HG02943 (cell line): ENCODE results near the gene MSL1.

Source experiments
- ATAC-seq: cut with Tn5 transposase; IDR thresholded peaks from one replicate; pipeline ENCODE4 v1.9.1; 2021; ENCODE audit warnings: mild to moderate bottlenecking, low read depth, moderate library complexity; ENCODE audit not compliant: unreplicated experiment

The MSL1 gene

DNA sequence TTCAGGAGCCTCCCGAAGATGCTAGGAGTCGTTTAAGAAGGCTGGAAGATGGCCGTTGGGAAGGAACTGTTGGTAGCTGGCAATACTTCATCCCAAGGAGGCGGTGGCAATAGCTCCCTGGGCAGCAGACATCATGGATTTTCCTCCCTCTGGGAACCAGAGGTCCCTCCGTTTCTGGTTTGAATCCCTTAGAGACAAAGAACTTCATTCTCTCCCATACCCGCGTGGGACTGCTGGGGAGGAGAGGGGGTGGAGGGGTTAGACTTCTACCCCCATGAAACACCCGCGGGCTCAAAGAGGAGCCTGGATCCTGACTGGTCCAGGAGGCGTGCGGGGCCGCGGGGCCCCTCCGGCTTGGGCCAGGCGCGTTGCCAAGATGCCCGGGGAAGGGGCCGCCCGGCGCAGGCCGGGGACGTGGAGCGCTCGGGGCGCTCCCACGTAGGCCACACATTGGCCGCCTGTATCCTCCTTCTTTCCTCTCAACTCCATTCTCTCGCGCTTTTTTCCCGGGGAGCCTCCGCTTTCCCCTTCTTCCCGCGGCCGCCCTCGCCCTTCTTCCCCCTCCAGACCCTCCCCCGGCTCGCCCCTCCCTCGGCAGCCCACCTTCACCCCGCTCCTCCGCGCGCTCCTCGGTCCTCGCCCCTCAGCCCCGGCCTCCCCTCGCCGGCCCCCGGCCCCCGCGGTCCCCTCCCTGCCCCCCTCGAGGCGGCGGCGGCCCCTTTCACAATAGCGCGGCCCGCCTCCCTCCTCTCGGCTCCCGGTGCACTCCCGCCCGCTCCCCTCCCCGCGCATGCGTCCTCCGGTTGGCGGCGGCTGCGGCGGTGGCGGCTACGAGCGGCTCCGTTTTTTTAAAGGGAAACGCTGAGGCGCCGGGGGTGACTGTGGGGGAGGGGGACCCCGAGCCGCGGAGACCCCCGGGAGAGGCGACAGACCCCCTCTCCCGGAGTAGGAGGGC is at the start of gene MSL1:
Gene MSL1, plus strand, starts transcription at position 791 of the 955 bp plus-strand sequence. CDS start 642 bp downstream, outside the sequence.
- no peak for ATAC-seq

DNA sequence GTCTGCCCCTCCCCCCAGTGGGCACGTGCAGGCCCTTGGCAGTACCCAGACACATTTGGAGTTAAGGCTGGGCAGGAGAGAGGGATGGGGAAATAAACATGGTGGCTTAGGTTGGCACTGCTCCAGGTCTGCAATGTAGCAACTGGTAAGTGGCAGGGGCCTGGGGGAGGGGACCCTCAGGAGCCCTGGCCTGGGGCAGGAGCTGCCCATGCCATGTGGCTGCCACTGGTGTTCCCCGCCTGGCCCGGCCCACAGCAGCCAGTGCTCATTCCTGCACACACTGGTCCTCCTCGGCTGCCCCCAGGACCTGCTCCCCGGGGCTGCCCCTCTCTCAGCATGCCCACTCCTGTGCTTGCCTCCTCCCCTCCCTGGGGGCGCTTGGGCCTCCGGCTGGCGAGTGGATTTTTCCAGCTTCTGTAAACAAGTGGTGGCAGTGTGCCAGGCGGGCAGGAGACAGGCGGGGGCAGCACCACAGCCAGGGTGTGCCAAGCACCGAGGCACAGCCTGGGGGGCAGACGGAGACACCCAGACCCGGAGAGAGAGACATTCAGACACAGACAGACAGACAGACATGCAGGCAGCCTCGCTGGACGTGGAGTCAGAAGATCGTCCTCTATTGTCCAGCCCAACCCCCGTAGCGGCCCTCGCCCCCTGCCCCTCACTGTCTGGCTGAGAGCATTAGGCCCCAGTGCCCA is 49.6 kb upstream of the MSL1 start:
- ATAC-seq, result no peak

DNA sequence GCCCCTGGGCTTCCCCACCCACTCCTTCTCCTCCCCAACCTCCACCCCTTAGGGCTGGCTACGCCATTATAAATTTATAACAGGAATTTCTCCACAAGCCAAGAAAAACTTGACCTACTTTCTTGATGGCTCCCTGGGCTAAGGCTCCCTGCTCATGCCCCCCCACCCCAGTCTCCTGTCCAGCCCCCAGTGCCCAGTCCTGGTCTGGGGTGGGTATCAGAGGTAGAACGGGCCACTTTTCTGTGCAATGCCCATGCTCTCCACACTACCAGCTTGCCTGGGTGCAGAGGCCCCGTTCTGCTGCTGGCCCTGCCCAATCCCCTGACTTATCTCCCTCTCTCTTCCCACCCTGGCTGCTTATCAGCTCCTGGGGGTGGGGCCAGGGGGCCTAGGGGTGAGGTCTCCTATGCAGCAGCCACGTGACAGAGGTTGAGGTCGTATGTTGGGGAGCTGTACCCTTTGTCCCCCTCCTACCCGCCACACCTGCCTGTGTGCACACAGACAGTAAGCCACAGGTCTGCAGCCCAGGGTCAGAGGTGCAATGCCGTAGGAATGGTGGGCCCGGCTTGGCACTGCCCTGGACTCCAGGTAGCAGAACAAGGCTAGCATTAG is 48.9 kb upstream of the MSL1 start:
- no peak for ATAC-seq

GRCh38 chr17:40073454-40074174 is 48.2 kb upstream of the MSL1 start:
- ATAC-seq, result no peak

GRCh38 chr17:40074175-40074512 is 47.6 kb upstream of the MSL1 start:
- no peak for ATAC-seq

DNA sequence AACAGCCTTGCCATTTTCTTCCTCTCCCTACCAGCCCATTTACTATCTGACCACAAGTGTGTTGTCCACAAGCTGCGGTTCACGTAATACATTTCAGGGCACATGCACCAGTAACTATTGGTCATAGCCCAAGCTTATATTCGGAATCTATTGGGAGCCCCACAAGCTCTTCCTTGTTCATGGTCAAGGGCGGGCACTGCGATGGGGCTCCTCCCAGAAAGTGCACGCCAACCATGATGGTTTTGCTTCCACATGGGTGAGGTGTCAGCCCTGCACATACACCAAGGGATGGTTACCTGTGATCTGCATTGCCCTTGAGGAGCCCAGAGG is 46.9 kb upstream of the MSL1 start:
- no peak for ATAC-seq

- ATAC-seq, result no peak
These were observed 46.4 kb upstream of the MSL1 start for GRCh38 chr17:40075201-40075941.

- ATAC-seq, result no peak
These were observed 45.8 kb upstream of the MSL1 start for GRCh38 chr17:40075942-40076498.

DNA sequence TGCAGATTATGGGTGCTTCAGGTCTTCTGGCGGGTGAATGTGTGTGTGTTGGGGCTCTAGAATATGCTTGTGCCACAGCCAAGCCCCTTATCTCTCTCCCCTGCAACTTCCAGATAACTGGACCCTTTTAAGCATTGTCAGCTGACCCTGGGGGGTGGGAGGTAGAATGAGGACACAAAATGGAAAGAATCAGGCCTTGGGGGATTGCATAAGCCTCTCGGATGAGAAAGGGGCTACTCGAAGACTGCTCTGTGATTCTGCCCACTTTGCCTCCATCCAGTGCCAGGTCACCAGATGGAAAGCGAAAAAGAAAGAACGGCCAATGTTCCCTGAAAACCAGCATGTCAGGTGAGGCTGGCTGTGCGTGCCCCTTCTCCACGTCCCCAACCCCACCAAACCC is 45.2 kb upstream of the MSL1 start:
- ATAC-seq, result no peak

DNA sequence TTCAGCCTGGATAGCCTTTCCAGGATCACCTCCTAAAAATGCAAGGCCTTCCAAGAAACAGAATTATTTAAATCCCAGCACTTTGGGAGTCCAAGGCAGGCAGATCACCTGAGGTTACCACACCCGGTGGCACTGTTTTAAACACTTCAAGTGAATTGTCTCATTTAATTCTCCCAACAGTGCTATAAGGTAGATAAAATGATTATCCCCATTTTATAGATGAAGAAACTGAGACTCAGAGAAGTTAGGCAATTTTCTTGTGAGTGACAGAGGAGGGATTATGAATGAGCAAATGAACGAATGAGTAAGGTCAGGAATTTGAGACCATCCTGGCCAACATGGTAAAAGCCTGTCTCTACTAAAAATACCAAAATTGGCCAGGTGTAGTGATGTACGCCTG is 42.2 kb upstream of the MSL1 start:
- ATAC-seq, result no peak

DNA sequence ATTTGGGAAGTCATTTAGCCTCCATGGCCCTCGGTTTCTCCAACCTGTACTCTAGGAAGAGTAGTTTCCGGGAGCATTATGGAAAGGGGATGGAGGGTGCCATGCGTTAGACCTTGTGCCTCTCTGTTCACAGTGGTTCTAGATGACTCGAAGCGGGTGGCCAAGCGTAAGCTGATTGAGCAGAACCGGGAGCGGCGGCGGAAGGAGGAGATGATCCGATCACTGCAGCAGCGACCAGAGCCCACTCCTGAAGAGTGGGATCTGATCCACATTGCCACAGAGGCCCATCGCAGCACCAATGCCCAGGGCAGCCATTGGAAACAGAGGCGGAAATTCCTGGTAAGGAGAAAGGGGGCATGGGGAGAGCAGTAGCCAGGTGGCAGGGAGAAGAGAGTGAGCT is 37.3 kb upstream of the MSL1 start:
- ATAC-seq, result no peak

DNA sequence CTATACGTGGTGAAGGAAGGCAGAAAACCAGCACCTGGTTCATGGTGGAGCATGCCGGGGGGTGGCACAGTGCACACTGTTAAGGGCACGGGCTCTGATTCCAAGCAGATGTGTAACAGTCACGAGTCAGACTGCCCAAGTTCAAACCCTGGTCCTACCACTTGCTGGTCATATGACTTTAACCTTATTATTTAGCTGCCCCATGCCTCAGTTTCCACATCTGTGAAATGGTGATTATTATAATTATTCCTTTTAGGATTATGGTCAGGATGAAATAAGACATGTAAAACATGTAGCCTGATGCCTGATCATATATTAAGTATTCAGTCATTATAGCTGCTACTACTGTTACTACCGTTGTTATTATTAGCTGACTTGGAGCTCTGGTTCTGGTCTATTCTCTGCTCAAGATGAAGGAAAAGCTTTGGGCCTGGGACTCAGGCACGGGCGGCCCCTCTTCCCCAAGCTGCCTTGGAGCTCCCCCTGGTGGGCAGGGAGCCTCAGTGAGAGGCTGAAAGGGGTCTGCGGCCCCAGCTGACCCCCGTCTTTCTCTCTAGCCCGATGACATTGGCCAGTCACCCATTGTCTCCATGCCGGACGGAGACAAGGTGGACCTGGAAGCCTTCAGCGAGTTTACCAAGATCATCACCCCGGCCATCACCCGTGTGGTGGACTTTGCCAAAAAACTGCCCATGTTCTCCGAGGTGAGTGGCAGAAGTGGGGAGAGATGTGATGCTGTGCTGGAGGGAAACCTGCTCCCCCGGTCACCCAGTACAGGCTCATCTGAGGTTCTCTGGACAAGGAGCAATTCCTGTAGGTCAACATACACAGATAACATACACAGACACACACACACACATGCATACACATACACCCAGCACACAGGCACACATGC is 35.4 kb upstream of the MSL1 start:
- no peak for ATAC-seq

GRCh38 chr17:40087049-40087794 is 34.5 kb upstream of the MSL1 start:
- ATAC-seq, result no peak

GRCh38 chr17:40087903-40088718 is 33.7 kb upstream of the MSL1 start:
- ATAC-seq, result no peak

- no peak for ATAC-seq
These were observed 32.5 kb upstream of the MSL1 start for GRCh38 chr17:40089077-40089895.

DNA sequence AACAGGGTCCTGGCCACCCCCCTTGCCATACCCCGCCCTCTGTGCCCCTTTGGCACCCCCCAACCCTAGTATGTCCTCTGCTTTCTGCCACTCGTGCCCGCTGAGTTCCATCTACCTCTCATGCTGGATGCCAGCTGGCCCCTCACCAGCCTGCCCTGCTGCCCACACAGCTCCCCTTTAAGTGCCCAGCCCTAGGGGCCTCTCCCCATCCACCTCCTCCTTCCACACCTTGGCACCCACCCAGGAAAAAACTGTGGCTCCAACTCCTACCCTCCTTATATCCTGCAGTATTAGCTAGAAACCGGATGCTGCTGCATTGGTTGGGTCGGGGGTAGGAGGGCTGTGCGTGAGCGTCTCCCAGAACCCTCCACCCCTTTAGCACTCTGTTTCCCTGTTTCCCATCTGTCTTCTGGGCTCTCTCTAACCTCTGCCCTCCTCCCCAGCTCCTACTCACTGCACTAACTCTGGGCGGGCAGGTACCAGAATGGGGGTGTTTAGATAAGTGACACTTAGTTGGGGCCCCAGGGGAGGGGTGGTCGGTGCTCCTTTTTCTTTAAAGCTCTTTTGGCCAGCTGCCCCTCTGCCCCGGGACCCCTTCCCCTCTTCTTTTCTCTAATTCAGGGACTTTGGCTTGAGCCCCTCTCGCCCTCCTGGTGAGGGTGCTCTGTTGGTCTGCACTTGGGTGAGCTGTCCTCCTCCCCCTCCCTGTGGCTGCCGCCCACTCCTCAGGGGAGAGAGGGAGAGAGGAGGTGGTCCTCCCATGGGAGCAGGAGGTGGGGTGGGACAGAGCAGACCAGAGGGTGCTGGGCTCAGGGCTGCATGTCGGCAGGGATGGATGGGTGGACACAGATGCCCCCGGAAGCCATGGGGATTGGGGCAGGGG is 31.3 kb upstream of the MSL1 start:
- ATAC-seq, result no peak
